CD4-positive, alpha-beta T cell treated with Interleukin-10 for 1 hour (primary cell): ENCODE measurements around the gene SIRPG.
"Not testable (repeated sequence)": the region's sequence is repeated elsewhere in the genome, so short reads cannot be mapped to it uniquely, and the experiment has no call there.

ENCODE experiments used
- DNase-seq: peaks from one replicate; pipeline ENCODE4 v3.0.0-alpha.2; 2020

Gene SIRPG

DNA sequence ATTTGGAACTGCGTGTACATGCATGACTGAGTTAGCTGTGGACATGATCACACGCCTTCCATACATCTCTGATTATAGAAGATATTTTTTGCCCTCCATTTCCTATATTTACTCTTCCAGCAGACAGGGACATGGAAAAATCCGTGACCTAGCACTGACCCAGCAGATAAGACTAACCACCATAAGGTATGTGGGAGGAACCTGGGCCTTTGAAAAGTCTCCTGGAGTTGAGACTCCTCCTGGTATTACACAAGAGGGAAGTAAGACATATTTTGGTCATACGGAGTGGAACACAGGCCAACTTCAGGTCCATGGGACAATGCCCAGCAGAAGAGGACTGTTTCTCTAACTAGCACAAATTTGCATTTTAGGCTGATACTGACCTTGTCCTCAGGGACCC lies 24.0 kb downstream of the SIRPG start:
- no peak for DNase-seq

DNA sequence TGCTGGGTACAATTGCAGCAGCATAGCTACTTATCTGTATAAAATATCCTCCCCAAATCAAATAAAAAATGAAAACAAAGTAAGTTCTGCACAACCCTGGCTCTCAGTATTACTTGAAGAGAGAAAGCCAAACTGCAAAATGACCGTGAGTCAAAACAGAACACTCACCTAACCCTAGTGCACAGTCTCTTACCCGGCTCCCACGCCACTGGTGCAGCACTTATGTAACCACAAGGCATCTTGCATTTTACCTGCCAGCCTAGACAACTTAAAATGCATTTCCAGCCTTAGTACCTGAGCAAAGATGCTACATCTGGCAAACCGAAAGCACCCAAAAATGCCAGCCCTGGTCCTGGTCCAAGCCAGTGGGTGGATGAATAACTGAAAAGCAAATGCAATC lies 25.4 kb downstream of the SIRPG start:
- DNase-seq = peak; percentile 23

DNA sequence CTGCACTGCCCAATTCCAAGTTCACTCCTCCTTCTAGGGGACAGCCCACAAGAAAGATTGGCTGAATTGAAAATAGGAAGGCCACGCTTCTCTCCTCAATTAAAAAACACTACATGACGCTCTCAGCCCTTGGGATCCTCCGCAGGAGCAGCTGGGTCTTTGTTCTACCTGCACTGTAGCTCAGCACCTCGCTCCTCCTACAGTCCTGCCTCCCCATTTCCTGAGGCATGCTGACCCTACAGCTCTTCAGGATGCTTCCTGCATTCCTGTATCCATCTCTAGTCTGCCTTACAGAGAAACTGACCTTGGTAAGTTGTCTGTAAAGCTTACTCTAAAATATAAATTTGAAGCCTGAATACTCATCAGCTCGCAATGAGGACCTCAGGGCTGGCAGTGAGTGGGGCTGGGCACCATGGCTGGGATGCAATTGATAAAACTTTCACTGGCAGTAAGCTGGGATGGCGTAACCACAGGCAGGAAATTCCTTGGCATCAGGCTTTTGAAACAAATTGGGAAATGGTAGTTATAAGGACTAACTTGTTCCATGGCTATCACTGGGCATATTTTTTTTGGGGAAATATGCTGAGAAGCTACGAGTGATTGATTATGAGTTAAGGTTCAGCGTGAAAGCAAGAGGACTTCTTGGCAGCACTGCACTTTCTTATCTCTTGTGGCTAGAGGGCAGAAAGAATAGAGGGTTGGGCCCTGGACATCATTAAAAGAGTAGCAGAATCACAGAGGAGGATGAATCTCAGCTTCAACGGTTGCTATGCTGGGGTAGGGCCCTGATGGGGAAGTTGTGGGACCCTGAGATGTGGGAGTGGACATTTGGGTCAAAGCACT lies 26.0 kb downstream of the SIRPG start:
- DNase-seq = no peak

DNA sequence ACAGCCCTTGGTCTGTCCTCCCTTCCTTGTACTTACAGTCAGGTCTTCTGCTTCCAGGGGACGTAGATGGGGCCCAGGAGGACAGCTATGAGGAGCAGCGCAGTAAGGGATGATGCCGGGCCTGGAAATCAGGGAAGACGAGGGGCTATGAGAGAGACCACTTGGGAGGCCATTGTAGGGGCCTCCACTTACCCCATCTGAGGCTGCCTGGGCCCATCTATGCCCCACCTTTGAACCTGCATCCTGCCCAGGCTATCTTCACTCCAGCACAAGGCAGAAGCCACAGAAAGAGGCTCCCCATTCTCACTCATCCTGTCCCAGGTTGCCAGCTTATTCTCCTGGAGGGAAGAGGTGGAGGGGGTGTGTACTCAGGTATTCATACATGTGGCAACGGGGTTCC lies 27.4 kb downstream of the SIRPG start:
- no peak for DNase-seq

DNA sequence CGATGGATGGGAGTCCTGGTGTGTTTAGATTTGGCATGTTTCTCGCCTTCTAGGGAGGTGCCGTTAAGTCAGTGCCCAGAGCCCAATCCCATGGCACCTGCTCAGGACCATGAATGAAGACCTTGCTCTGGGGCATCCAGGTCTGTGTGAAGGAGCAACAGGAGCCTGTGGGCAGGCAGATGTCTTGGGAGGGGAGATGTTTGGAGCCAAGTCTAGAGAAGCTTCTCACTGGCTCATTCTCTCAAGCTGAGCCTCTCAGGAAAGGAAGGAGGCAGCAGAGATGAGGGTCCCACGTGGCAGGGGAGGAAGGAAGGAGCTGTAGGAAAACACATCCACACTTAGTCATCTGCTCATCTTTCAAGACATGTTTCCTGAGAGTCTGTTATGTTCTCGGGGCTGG lies 28.3 kb downstream of the SIRPG start:
- DNase-seq = no peak

DNA sequence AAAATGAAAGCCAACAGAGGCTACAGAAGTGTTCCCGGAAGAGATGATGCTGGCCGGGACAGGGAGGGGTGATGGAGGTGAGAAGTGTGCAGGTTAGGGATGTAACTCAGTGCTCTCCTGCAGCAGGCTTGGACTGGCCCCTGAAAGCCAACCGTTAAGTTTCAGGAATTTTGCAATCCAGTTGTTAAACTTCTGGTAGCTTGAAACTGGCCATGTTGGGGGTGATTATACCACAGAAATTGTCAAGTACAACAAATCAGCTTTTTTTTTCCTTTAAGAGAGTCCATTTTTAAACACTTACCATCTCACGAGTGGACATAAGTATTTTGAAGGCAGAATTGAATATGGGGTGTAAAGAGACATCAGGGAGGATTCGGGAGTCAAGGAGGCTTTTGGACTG lies 29.0 kb downstream of the SIRPG start:
- no peak for DNase-seq

DNA sequence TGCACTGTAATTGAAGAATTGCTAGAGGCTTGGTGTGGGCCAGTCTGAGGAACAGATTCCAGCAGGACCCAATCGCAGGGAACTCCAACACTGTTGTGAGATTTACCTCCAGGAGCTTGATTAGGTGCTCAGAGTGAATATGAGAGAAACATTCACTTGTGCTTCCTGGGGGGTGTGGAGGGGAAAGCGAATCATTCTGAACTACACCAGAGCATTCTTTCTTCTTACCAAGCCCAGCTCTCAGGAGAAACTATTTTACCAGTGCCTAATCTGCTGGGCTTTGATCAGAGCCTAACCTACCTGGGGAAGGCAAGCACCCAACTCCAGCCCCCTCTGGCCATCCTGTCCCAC lies 30.4 kb downstream of the SIRPG start:
- no peak for DNase-seq

DNA sequence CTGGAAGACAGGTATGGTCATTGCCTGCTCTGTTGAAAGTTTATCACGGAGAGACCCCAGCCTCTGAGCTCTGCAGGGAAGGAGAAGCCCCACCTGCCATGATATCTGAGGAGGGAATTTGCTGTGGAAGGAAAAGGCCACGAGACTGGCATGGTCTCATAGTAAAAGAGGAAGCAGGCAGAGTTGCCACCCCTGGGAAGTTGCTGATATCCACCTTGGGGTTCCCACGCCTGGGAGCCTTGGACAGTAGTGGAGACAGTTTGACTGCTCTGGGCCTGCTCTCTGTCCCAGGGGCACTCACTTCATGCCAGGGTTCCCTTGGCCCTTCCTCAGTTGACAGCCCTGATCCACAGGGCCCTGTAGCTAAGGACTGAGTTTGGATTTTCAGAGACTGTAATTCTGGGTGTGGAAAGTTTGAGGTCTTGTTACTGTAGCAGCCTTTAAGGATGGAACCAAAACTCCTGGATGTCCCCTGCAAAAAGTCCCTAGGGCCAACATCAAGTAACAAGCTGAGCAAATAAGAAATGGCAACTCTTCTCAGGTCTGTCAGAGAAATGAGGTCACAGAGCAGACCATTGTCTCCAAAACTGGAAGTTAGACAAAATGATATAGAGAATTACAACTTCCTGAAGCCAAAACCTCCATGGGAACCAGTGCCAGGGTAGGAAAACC lies 30.9 kb downstream of the SIRPG start:
- DNase-seq = no peak

DNA sequence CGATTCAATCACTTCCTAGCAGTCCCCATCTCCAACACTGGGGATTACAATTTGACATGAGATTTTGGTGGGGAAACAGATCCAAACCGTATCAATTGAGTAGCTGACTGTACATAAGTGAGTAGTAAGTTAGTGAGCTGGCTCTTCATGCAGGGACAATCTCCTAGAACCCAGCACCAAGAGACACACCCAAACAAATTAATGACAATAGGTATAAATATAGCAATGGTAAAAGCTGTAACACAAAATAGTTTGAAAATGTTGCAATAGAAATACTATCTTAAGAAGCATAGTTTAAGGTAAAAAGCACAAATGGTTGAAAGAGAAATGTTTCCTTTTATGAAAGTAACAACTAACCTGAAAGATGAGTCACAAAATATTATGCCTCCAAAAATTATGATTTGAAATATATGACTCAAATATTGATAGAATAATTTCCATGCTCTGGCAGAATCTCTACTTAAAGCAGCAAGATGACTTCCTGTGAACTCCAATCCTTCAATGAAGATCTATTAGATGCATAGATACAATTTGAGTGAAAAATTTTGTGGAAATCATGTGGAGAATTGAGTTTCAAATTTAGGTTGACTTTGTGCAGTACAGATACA lies 32.4 kb downstream of the SIRPG start:
- no peak for DNase-seq

DNA sequence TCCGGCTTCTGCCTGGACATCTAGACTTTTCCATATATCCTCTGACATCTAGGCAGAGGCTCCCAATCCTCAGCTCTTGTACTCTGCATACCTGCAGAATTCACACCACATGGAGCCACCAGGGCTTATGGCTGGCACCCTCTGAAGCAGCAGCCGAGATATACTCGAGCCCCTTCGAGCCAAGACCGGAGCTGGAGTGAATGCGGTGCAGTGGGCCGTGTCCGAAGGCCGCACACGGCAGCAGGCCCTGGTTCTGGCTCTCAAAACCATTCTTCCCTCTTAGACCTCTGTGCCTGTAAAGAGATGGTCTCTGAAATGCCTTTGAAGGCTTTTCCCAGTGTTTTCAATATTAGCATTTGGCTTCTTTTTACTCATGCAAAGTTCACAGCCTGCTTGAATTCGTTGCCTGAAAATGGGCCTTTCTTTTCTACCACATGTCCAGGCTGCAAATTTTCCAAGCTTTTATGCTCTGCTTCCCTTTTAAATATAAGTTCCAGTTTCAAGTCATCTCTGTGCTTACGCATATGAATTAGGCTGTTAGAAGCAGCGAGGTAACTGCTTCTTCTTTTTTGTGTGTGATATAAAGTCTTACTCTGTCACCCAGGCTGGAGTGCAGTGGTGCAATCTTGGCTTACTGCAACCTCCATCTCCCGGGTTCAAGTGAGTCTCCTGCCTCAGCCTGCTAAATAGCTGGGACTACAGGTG lies 33.9 kb downstream of the SIRPG start:
- DNase-seq = no peak

DNA sequence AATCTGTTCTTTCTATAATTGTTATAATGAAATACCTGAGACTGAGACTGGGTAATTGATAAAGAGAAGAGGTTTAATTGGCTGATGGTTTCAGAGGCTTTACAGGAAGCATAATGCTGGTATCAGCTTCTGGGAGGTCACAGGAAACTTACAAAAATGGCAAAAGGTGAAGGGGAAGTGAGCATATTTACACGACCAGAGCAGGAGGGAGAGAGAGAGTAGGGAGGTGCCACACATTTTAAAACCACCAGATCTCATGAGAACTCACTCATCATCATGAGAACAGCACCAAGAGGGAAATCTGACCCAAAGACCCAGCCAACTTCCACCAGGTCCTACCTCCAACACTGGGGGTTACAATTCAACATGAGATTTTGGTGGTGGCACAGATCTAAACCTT lies 35.1 kb downstream of the SIRPG start:
- peak; percentile 54 for DNase-seq

DNA sequence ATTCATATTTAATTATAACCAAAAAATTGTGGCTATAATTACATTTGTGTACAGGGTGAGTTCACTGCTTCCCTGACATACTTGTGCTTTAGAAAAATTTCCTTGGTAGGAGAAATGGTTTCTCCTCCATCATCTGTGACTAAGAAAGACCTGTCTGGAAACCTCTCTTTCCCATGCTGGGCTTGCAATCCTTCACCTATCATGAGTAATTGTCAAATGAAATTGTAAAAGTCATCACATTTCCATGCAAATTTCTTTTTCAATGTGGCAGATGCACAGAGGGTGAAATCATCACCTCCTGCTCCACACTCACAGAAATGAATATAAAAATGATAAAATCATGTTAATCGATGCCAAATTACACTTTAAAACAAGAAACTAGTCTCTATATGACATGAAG lies 36.3 kb downstream of the SIRPG start:
- DNase-seq = no peak

DNA sequence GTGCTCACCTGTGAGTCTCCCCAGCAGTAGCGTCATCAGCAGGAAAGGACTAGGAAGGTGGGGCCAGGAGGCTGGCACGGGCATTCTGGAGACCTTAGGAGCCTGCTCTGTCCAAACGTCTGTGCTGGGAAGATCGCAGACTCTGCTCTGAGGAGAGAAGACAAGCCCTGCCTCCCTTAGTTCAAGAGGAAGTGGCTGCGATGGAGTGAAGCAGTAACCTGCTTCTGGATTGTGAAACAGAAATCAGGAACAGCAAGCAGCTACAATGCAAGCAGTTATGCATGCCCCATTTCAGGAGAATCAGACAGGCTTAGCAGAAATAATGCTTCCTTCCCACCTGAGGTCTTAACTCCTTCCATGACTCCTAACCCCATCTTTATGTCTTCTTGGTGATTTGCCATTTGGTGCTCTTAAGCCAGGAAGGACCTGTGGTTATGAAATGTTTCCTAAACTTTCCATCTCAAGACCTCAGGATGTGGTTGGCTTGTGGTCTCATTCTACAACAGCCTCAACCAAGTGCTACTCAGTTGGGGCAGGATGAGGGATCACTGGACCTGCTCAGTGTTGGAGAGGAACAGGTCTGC lies 37.6 kb downstream of the SIRPG start, which contains the start of gene SIRPB1:
SIRPB1 (minus strand) TSS at position 149 of the 584 bp plus-strand sequence; CDS start at position 84, 65 bp downstream.
- DNase-seq = no peak

DNA sequence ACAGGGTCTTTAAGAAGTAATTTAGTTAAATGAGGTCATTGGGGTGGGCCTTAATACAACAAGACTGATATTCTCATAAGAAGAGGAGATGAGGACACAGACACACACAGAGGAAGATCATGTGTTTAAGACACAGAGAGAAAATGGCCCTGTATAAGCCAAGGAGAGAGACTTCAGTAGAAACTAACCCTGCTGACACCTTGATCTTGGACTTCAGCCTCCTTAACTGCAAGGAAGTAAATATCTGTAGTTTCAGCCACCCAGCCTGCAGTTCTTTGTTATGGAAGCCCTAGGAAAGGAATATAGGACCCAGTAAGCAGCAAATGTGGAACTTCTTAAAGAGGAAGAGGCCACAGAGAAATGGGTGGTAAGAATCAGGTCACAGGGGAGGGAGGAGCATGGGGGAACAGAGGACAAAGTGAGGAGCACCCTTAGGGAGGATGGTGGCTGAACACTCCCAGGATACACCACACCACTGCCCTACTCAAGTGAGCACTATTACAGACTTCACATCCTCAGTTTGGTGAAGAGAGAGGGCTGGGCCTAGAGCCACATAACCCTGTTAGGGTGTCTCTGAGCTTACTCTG lies 38.5 kb downstream of the SIRPG start:
- no peak for DNase-seq

DNA sequence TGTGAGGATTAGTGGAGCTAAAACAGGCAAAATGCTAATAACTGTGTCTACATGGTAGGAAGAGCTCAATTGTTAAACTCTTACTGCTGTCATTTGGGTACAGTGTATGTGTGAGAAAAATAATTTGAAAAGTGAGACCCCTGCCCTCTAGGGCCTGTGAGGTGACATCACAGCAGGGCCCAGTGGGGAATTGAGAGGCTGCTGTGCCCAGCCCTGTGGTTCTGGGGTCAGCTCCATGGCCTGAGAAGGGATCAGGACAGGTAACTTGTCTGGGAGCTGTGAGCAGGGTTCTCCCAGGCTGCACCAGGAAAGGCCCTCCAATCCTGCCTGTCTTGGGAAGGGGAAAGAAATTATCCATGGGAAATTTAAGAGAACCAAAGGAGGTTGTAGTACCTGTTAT lies 39.1 kb downstream of the SIRPG start:
- no peak for DNase-seq

DNA sequence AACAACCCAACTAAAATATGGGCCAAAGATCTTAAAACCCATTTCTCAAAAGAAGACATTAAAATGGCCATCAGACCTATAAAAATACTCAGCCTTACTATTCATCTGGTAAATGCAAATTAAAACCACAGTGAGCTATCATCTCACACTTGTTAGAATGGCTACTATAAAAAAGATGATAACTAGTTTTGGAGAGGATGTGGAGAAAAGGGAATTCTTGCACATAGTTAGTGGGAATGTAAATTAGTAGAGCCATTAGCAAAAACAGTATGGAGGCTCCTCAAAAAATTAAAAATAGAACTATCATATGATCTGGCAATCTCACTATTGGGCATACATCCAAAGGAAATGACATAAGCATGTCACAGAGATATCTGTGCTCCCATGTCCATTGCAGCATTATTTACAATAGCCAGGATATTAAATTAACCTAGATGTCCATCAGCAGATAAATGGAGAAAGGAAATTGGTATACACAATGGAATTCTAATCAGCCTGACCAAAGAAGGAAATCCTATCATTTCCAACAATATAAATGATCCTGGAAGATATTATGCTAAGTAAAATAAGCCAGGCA lies 40.6 kb downstream of the SIRPG start:
- no peak for DNase-seq

DNA sequence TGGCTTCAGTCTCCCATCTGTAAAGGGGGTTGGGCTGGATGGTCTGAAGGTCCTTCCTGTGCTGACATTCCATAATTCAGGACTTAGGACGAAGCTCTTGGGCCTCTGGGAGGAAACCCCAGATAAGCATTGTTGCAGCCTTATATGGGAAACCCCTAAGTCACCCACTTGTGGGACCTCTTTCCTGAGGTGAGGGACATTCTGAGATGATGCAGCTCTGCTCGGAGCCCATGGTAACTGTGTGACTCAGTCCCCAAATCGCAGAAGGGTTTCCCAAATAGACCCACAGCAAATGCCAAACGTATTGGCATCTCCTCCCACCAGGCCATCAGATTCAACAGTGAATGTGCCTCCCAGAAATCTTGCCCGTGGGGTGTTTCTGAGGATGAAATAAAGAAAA lies 47.2 kb downstream of the SIRPG start:
- not testable (repeated sequence) for DNase-seq

DNA sequence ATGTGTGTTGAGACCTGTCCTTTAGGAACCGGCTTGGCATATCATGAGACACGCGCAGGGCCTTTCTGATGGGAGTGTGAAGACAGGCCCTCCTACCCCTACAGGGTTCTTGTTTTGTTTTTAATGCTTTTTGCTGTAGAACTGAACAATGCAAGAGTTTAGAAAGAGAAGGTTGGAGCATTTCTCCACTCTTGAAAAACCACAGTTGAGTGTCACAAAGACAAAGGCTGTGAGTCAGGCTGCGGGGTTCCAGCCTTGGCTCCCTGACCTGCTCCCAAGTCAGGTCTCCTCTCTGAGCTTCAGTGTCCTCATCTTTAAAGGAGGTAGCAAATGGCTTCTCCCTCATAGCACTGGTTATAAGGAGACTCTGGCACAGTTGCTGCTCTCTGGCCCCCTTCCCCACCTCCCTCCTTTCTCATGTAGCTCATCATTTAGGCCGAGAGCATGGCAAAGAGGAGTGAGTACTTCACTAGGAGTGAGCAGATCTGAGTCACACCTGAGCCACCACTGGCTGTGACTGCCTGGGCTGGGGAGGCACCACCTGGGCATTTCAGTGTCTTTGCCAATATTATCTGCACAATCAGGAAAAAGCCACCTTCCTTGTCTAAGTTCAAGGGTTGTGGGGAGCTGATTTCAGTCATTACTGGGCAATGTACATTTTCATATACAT lies 48.8 kb downstream of the SIRPG start:
- not testable (repeated sequence) for DNase-seq

DNA sequence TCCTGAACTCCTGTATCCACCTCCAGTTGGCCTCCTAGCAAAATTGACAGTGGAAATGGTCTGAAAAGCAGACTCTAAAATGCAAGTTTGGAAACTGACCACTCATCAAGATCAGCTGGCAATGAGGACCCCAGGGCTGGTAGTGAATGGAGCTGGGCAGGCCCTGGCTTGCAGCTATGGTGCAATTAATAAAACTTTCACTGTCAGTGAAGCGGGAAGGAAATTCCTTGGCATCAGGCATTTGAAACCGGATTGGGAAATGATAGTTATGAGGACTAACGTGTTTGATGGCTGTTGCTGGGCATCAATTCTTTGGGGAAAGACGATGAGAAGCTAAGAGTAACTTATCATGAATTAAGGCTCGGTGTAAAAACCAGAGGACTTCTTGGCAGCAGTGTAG lies 56.8 kb downstream of the SIRPG start:
- no peak for DNase-seq

DNA sequence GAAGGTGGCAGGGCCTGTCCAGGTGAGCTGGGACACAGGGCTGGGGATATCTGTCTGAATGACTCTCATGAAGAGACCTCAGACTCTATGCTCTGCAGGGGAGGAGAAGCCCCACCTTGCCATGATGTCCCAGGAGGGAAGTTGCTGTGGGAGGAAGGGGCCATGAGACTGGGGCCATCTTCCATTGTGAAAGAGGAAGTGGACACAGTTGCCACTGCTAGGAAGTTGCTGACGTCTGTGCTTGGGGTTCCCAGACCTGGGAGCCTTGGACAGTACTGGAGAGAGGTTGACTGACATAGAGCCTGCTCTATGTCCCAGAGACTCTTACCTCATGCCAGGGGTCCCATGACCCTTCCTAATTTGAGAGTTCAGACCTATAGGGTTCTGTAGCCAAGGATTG lies 62.2 kb downstream of the SIRPG start:
- DNase-seq = no peak

DNA sequence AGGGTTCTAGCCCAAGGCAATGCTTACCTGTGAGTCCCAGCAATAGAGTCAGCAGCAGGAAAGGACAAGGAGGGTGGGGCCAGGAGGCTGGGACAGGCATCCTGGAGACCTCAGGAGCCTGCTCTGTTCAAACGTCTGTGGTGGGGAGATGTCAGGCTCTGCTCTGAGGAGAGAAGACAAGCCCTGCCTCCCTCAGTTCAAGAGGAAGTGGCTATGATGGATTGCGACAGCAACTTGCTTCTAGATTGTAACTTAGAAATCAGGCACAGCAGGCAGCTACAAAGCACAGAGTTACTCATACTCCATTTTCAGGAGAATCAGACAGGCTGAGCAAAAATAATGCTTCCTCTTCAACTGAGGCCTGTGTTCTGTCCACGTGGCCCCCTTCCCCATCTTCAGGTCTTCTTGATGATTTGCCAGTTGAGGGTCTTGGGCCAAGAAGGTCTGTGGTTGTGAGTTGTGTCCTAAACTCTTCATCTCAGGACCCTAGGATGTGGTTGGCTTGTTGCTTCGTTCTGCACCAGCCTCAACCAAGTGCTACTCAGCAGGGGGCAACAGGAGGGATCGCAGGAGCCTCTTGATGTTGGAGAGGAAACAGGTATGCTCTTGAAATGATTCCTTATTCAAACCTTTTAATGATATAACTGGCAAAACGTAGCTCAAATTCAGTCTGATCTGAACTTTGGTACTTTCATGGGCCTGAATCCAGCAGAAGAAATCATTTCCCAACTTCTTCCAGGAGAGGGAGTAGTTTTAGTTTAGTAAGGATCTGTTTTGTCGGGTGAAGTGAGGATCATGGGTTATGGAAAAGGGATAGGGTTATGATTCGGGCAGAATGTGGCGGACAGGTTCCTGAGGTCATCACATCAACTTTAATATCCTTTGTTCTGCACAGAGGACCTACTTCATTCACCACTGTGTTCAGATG lies 68.8 kb downstream of the SIRPG start:
- DNase-seq = no peak
